Left cardiac atrium (tissue), 4 donors: ENCODE measurements around the gene ZHX3. TPM values are rescaled to one million over a fixed set of nuclear protein-coding genes. Genes with fewer than 3 reads are reported as not detected.

Experiments
- ATAC-seq, 2 donors: fragments of 200-7000 bp; cut with Tn5 transposase; one replicate each; pipeline ENCODE4 v1.9.1; 2020; ENCODE audit warnings: mild to moderate bottlenecking in 2 of 2, moderate library complexity in 2 of 2
- DNase-seq: peaks from one replicate; pipeline ENCODE4 v3.0.0-alpha.2; 2020
- intact Hi-C, 2 donors: fragments of 100-400 bp; cut with DNase I; formaldehyde crosslinking; loops; one replicate each; pipeline versions ENCODE4 v1.14.1 to v1.15.1; 2022 to 2023
- total RNA-seq, 2 donors: library from RNA; stranded (reverse); fragmentation: NEBNext Ultra II Directional; extraction: Animal tissue kit (Norgen Biotek cat#: 25700); gene quantifications; one replicate each; pipeline ENCODE4 v1.2.1, GENCODE V29; 2021
- donor health status: DM: no; HTN: yes; CAD: no.
- donor health status: DM: no; HTN: yes; CAD: no; lungs with severe emphysema.
- donor health status: DM: yes; HTN: yes; CAD: no.
- donor health status: Dilated cardiomyopathy.

The ZHX3 gene
- total RNA-seq, 2 donors from 2014 or later: 32.8 to 34.2 TPM

- DNase-seq: no peak
- no peak for ATAC-seq
- intact Hi-C loops: no loop called here
Observed at GRCh38 chr20:41217422-41217821, 100.1 kb downstream of the ZHX3 start.

DNA sequence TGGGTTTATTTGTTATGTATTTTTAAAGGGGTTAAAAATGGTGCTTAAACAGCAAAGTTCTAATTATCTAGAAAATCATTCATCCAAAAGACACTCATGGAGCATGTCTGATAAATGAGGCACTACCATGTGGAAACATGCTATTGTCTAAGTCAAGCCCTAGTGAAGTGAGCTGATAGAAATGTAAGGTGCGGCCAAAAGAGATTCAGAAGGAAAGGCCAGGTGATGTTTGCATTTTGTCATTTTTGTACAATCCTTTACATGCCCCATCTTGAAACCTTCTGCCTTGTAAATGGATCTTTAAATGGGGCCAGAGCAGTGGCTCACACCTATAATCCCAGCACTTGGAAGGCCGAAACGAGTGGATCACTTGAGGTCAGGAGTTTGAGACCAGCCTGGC lies 102.9 kb downstream of the ZHX3 start:
- no peak for ATAC-seq

GRCh38 chr20:41214202-41214601 lies 103.3 kb downstream of the ZHX3 start:
- intact Hi-C loops: no loop called here
- DNase-seq: no peak
- no peak for ATAC-seq

More for the DNA sequence above, 102.9 kb downstream of the ZHX3 start:
- intact Hi-C loops: no loop called here
- no peak for DNase-seq

DNA sequence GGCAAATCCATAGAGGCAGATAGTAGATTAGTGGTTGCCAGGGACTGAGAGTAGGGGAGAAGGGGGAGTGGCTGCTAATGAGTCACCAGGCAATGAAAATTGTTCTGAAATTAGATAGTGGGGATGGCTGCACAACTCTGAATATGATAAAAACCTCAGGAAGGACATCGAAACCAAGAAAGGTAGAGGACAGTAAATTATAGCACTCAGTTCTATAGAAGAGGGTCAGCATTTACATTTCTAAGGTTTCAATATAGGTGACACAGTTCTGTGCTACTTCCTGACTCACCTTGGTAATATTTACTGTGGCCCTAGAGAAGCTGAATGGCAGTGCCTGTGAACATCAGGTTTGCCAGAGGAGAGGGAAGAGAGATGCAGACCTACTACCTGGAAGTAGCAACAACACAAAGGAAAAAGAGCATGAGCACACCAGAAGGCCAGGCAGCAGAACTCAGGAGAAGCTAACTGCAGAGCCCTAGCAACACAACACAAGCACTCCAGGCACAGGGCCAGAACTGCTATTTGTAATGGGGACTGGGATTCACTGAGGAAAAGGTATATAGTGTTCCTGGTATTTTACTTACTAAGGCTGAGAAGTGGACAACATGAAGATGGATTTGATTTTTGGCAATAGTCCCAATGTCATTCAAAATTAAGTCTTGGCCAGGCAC lies 104.2 kb downstream of the ZHX3 start:
- DNase-seq (no peak), ATAC-seq (peak; percentile 47 to 90)
- intact Hi-C loops: no loop called here

DNA sequence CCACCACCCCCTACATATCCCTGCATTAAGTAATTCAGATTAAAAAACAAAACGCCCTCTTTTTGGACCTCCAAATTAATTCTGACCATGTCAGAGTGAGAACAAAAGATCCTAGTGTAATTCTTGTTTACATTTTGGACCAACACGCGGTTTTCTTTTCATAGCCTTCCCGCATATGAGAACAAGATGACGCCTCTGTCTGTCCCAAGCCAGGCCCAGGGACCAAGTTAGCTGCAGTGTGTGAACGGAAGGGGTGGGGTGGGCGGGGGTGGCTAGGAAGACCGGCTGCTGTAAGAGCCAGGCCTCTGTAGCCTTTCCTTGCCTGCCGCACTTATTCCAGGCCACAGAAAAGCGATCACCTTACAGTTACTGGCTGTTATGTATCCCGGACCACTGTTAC lies 112.2 kb downstream of the ZHX3 start:
- DNase-seq (no peak), ATAC-seq (peak in 1 of 2 donors; percentile 55)
- intact Hi-C loops: no loop called here

DNA sequence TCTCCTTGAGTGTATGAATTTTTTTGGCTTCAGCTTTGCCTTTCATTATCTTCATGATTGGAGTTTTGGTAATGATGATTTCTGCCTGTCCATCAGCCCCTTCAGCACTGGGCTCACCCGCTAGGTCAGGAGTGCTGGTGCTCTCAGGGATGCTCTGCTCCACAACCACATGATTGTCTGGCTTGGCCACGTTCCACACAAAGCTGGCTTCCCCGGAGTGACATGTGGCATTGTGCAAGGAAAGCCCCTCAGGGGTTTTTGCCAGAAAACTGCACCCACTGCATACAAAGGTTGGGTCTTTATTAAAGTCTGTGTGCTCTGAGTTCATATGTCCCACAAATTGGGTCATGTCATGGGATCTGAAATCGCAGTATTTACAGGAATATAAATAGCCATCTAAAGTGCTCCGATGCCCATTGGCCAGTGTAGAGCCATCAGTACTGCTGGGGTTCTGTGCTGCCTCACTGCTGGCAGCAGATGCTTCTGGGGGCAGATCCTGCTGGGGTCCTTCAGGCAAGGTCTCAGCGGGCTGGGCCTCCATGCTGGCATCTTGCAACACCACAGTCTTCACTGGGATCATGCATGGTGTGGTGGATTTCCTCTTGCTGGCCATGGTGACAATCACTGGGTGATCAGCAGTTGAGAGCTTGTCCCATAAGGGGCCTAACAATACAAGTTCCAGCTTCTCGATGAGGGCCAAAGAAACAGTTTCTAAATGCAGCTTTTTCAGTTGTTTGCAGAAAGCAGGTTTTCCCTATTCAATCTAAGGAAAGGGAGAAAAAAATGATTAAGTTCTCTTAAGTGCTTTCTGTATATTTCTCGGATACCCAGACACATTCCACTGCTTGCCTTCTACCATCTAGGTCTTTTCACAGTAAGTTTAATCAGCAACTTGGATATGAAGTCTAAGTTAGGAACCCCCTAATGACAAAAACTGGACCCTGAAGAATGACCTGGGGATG lies 112.9 kb downstream of the ZHX3 start:
- ATAC-seq: no peak
- intact Hi-C loops: no loop called here

DNA sequence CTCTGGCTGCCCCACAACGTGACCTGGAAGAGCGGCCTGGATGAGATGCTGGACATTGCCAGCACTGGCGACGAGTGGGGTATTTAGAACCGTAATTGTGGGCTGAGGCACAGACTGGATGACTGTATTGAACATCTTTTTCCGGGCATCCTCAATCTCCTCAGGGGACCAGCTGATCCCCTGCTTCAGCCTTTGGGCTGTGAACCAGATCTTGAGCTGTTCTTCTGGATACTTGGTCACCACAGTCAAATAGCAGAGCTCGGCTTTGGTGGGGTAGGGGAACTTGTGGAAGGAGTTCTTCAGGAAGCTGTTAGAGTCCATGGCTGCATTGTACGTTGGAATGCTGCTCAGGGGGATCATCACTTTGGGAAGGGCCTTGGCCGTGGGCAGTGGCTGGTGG lies 113.9 kb downstream of the ZHX3 start:
- intact Hi-C loops: no loop called here
- ATAC-seq: no peak
- no peak for DNase-seq

More for the DNA sequence above, 112.9 kb downstream of the ZHX3 start:
- DNase-seq: no peak

- intact Hi-C loops: no loop called here
- ATAC-seq (no peak), DNase-seq (no peak)
Observed at GRCh38 chr20:41202426-41202825, 115.1 kb downstream of the ZHX3 start.

DNA sequence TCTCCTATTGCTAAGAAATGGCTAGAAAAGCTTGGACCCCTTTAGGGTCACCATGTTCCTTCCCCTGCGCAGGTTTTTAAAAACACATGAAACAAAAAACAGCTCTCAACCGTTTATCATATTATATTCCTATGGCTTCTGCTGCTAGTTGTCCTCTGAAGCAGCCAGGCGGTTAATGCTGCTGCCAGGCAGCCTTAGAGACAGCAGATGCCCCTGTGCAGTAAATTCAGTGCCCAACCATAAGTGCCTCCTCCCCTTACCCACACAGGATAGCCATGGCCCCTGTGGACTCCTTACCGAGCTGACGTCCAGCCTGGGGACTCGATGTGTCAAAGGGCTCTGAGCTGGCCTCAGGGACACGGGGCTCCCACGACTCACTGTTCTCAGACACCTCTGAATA lies 115.8 kb downstream of the ZHX3 start:
- intact Hi-C loops: no loop called here
- ATAC-seq (no peak), DNase-seq (no peak)

DNA sequence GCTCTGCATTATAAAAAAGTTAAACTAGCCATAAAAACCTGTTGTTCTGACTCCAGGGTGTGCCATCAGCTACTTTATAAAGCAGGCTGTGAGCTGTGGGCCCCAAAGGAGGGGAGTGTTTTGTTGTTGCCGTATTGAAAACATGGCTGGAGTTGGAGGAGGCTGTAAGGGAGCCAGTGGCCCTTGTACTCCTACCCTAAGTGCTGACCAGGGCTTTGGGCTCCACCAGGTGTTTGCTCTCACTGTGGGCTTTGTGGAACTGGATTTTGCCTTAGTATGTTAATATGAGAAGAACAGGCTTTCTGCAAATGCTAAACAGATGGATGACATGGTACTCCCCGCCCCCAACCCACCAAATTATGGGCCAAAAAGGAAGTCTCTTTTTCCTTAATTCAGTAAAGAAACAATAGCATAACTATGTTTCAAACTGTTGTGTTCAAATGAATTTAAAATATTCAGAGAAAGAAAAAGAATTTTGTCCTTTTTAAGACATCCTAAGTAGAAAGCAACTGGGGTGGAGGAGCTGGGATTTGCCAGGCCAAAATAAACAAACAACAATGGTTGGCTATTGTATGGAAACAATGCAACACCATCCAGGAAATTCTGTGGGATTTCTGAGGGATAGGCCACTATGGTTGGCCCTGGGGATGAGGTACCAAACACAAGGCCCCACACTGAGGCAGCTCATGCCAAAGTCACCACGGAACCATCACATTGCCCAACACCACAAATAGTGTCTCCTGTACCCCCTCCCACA lies 116.9 kb downstream of the ZHX3 start:
- no peak for DNase-seq
- intact Hi-C loops: no loop called here
- peak in 1 of 2 donors; percentile 14 for ATAC-seq

DNA sequence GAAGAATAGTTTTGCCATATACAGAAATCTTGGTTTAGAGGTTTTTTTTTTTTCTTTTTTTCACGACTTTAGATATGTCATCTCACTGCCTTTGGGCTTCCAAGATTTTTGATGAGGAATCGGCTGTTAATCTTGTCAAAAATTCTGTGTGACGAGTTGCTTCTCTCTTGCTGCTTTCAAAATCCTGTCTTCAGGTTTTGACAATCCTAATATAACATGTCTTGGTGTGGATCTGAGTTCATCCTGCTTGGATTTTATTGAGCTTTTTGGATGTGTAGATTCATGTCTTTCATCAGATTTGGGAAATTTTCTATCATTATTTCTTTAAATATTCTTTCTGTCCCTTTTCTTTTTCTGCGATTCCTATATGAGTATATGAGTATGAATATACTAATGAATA lies 119.1 kb downstream of the ZHX3 start:
- DNase-seq (no peak), ATAC-seq (no peak)
- intact Hi-C loops: no loop called here

DNA sequence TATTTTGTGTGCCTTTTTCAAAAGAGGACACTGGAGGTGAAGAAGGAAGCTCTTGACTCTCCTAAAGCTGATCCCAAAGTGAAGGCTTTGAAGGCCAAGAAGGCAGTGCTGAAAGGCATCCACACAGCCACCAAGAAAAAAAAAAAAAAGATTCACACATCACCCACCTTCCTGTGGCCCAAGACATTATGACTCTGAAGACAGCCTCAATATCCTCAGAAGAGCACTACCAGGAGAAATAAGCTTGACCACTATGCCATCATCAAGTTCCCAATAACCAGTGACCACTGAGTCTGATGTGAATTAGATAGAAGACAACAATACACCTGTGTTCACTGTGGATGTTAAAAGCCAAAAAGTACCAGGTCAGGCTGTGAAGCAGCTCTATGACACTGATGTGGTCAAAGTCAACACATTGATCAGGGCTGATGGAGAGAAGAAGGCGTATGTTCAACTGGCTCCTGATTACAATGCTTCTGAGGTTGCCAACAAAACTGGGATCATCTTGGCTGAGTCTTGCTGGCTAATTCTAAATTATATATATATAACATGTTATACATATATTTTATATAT lies 120.8 kb downstream of the ZHX3 start:
- no peak for DNase-seq
- intact Hi-C loops: no loop called here
- no peak for ATAC-seq

- no peak for DNase-seq
- no peak for ATAC-seq
- intact Hi-C loops: no loop called here
Observed at GRCh38 chr20:41192575-41192974, 125.0 kb downstream of the ZHX3 start.

DNA sequence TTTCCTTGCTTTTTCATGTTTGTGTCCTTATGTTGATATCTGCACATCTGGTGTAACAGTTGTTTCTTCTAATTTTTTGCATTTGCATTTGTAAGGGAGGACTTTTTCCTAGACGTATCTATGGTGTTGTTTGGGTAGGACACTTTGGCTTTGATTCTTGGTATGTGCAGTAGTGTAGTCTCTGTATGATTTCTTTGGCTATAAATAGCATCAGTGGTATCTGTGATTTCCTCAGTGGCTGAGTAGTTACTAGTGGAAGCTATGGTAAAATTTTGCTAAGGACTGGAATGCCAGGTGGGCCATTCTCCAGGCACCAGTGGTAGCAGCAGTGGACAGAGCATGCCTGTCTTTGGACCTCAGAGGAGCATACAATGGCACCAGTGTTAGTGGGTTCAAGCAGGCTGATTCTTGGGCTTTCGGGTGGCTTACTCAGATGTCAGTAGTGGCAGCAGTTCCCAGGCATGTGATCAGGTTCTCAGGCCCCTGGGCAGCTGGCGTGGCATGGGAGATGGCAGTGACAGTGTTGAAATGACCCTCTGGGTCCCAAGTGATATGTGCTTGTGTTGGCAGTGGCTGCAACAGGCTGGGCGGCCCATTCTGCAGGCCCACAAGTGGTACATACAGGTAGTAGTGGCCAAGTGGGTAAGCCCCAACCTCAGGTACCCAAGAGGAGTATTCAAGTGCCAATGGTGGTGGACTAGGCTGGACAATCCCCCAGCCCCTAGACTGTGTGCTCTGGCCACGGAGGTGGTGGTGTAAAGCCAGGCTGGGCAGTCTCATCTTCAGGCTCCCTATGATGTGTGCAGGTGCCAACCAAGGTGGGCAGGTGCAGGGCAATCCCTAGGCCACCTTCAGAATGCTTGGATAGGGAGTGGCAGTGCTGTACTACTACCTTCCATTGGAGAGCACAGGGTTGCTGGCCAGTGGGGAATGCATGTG lies 125.7 kb downstream of the ZHX3 start:
- no peak for DNase-seq
- intact Hi-C loops: no loop called here
- ATAC-seq: no peak

- intact Hi-C loops: no loop called here
- ATAC-seq (no peak), DNase-seq (no peak)
Observed at GRCh38 chr20:41187668-41188067, 129.9 kb downstream of the ZHX3 start.

GRCh38 chr20:41185013-41185757 lies 132.3 kb downstream of the ZHX3 start:
- no peak for ATAC-seq
- intact Hi-C loops: no loop called here
- no peak for DNase-seq

DNA sequence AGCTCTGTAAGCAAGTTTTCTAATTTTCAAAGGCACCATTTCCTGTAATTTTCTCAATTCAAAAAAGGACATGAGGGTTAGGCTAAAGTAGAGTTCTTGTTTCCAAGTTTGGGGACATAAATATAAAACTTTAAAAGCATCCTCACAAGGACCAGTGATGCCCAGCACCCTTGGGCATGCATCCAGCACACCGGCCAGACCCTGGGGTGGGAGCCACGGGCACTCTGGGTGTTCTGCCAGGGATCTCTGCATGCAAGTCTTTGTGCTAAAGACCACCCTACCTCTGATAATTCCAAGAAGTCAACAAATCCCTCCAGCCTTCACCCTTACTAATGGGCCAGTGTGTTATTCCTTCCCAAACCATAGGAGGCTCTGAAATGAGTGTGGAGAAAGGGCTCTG lies 133.7 kb downstream of the ZHX3 start:
- ATAC-seq: no peak
- intact Hi-C loops: no loop called here
- DNase-seq: no peak

DNA sequence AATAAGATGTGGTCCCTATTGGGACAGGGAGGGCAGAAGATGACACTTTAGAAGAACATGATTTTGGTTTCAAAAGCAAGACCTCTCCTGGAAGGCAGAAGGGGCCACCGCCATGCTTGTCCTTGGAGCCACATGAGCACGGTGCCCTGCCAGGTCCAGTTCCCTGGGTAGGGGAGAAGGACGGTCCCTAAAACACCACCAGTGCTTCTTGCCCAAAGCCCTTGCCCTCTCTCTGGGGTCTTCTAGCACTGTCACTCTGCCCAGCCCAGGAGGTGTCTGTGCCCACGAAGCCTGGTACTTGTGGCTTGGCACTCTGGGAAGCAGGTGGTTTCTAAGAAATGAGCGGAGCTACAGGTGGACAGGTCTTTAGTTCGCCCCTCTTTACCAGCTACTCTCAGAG lies 134.1 kb downstream of the ZHX3 start:
- intact Hi-C loops: no loop called here
- DNase-seq (no peak), ATAC-seq (no peak)
